ENCODE results near the gene CNDP2.
A peak's percentile ranks its signal among the peaks of the same experiment; 100 is the strongest.
"Not testable (repeated sequence)": the region's sequence is repeated elsewhere in the genome, so short reads cannot be mapped to it uniquely, and the experiment has no call there.

CNDP2 gene

DNA sequence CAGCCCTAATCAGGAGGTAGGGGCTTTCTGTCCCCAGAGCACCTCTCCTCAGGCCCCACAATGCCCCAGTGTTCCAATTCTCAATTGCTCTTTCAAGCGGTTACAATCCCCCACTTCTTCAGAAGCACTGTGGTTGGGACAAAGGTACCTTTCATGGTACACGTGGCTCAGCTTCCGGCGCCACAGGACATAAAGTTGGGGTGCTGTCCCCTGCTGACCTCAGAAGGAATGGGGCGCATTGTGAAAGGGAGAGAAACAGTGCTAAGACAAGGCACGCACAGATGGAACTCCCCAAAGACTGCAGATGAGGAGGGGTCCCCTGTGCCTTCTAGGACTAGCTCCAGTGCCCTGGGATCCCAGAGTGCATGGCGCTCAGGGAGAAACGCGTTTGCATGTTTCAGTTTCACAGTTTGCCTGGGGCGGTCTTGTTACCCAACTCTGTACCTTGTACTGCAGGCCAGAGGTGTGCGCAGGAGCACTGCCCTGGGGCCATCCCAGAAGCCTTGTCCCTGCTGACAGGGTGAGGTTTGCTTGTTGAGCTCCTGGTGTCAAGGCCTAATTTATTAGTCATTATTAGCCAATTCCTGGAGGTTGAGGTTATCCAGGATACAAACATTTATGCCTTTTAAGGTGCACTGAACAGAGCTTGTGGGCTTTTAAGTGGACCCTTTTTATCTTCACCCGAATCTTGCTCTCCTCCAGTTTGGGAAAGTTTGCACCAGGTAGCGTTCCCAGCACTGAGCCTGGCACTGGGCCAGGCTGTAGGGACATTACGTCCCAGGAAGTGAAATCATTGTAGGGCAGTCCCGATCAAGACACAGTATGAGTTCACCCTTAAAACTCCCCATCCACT, 45.8 kb downstream of the CNDP2 start:
- no peak for DNase-seq

DNA sequence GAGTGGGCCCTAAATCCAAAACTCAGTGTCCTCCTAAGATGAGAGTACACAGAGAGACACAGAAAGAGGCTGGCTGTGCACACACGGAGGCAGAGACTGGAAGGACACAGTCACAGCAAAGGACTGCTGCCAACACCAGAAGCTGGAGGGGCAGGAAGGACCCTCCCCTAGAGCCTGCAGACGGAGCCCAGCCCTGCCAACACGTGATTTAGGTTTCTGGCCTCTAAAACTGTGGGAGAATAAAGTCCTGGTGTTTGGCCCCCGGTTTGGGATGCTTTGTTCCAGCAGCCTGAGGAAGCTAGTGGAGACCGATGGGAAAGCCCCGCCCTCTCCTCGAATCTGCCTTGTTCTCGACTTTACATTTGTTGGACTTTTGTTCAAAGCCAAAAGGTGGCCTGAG, 48.7 kb downstream of the CNDP2 start:
- no peak for DNase-seq

DNA sequence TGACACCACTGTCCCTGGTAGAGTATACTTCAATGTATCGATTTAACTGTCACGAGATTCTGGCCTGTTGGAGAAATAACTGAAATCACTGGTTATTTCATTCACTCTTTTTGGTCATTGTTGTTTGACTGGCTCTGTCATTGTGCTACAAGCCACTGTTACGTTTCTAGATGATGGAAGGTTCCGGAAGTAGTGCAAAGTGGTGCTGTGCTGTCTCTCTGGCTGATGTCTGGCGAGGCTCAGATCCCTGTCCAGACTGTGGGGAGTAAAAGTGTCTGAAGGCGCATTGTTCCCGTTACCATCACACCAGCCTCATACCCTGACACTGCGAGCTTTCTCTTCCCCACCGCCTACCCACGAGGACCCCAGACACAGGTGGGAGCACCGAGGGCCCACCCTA, 49.8 kb downstream of the CNDP2 start:
- no peak for DNase-seq

DNA sequence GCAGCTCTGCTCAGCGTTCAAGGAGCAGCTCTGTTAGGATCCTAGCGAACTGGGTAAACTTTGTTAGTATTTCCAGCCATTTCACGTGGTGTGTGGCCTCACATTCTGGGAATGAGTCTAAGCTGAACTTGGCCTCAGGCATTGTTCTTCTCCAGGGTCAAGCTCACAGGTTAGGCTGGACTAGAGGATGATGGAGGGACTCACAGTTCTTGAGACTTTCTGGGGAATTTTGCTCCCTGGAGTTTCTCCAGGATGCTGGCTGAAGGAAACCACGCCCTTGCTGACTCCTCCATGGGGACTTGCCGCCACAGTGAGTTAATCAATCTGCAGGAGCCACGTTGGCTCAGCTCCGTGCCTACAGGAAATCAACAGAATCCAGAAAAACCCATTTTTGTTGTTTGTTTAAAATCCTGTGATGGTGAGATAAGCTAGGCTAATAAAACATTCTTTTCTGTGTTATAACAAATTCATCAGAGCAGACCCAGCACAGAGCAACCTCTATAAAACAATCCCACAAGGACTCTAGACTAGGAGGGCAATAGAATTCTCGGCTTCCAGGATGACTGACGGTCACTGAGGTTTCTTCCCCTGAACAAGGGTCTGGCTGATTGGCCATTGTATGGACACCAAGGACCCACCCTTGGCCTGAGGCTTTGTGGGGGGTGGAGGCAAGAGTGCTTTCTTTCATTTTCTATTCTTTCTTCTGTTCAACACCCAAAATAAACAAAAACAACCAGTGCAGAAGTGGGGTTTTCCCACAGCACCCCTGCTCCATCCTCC, 50.8 kb downstream of the CNDP2 start:
- DNase-seq, result peak; percentile 20

DNA sequence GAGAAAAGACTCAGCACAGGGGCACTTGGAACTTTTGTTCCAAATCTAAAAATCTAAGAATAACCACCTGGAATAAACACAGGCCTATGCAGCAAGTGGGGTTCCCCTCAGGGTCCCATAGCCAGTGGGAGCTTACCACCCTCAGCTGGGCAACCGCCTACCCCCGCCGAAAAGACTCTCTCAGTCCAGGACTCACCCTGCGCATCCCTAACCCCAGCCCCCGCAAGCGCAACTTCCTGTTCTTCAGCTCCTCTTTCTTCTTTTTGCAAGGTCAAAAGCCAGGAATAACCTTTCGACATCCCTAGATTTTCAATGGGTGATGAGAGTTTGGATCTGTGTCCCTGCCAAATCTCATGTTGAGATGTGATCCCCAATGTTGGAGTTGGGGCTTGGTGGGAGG, 51.7 kb downstream of the CNDP2 start:
- no peak for DNase-seq

DNA sequence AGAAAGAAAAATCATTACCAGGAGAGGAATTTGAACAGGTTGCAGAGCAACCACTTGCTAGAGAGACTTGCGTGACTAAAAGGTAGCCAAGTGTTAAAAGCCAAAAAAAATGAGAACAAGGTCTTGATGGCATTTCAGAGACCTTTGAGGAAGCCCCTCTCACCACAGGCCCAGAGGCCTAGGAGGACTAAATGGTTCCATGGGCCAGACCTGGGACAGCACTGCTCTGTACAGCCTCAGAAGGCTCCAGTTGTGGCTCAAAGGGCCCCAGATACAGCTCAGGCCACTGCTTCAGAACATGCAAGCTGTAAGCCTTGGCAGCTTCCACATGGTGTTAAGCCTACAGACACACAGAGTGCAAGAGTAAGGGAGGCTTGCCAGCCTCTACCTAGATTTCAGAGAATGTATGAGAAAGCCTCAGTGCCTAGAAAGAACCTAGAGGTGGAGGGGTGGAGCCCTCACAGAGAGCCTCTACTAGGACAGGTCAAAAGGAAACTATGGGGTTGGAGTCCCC, 53.5 kb downstream of the CNDP2 start:
- no peak for DNase-seq

DNA sequence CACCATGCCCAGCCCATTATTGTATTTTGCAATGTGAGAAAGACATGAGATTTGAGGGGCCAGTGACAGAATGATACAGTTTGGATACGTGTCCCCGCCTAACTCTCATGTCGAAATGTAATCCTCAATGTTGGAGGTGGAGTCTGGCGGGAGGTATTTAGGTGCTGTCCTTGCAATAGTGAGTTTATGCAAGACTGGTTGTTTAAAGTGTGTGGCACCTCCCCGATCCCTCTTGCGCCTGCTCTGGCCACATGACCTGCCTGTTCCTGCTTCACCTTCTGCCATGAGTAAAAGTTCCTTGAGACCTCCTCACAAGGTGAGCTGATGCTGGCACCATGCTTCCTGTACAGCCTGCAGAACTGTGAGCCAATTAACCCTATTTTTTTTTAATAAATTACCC, 54.7 kb downstream of the CNDP2 start:
- DNase-seq, result no peak

DNA sequence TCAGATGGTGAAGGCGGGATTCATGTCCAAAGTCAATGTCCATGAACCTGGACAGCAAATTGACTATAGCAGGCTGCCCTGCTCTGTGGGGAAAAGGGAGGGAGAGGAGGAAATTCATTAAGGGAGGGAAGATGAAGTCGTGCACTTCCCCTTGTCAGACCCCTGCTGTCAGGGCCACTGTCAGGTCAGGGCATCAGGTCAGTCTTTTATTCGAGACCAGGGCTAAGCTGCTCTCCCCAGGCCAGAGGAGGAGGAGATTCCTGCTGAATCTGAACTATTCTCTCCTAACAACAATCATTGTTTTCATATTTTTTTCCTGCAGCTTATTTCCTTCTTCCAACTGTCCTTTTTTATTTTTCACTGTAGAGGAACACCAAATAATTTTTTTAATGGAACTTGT, 55.3 kb downstream of the CNDP2 start:
- DNase-seq, result no peak

DNA sequence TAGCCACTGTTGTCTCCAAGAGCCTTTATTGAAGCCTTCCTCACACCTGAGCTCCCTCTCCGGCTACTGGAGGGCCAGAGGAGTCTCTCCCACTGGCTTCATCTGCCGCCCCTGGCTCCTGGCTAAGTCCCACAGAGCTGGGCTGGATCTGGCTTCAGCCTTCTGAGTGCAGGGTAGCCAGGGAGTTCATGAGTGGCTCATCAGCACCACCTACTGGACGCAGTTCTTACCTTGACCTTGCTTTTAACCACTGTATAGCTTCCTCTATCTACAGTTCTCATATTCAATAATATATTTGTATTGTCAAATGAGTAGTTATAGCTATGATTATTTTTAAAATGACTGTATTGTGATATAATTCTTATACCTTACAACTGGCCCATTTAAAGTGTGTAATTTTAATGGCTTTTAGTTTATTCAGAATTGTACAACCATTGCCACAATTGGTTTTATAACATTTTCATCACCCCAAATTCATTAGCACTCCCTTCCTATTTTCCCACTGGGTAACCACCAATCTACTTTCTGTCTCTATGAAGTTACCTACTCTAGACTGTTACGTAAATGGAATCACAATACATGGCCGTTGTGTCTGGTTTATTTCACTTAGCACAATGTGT, 55.9 kb downstream of the CNDP2 start:
- peak; percentile 72 for DNase-seq

DNA sequence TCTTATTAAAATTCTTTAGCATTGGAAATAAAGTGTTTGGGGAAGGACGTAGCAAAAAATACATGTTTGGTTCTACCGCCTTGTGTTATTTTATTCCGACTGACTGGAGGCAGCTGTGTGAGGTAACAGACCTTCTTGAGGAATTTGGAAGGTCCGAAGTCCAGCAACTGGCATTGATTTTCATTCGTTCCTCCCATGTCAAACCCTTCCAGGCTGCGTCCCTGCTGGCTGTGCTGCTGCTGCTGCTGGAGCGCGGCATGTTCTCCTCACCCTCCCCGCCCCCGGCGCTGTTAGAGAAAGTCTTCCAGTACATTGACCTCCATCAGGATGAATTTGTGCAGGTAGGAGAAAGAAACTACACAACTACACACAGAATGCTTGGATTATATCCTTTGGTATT, 60.0 kb downstream of the CNDP2 start:
- no peak for DNase-seq

DNA sequence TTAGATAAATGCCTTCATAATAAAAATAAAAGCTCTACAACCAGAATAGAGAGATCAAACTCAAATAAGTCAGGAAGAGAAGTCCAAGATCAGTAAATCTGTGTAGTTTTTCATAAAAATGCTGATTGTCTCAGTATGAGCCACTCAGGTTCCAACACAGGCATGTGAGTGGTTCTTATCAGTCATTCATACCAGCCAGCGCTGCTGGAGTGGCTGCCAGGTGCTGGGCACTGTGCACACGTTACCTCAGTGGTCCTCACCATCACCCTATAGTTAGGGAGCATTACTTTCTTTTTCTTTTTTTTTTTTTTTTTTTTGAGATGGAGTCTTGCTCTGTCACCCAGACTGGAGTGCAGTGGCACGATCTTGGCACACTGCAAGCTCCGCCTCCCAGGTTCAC, 61.9 kb downstream of the CNDP2 start:
- DNase-seq, result no peak

DNA sequence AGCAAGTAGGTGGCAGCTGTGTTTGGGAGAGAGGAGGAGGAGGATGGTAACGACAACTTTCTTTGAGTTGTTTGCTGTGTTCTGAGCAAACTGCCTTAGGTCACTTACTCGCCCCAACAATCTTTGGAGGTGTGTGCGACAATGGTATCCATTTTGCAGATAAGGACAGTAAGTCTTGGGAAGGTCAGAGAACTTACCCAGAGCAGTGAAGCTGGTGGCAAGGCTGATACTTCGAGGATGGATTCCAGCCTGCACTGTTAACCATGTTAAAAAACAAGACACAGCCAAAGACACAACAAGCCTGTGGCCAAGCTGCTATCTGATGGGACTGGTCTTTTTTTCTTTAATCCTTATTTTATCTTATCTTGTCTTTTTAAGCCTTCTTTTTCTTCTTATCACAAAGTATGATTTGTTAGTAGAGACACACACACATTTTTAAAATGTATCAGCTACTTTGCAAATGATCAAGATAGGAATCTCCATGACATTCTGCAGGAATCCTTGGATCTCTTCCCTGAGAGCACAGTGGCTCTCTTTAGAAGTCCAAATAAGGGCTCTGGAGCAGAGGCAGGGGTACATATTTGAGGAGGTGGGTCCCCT, 66.1 kb downstream of the CNDP2 start:
- DNase-seq, result no peak

DNA sequence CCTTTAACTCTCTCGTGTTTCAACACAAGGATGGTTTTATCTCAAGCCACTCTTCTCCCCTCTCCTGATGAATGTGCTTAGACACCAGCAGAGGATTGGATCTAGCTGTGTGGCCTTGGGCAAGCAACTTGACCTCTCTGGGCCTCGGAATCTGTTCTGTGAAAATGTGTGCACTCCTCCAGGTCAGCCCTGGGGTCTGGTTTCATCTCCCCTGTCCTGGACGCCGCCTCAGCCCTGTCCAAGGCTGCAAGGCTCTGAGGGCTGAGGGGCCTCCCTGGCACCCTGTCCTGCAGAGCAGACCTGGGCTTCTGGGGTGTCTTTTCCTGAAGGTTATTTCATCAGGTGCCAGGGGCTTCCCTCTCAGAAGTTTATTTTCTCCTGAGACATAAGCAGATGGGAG, 66.6 kb downstream of the CNDP2 start:
- no peak for DNase-seq

DNA sequence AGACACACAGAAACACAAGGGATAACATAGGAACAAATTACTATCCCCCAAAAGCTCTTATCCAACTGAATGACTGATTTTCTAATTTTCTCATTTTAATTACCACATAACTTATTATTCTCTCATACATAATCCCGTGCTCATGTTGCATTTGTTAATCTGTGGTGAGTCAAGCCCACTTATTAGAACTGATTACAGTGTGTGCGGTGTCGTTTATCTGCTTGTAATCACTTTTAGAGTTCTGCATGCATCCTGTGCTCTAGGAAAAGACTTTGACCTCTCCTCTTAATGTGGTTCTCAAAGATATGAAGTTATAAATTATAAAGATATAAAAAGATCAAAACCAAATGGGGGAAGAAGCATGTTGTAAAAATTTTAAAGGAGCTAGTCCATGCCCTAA, 67.8 kb downstream of the CNDP2 start:
- no peak for DNase-seq

DNA sequence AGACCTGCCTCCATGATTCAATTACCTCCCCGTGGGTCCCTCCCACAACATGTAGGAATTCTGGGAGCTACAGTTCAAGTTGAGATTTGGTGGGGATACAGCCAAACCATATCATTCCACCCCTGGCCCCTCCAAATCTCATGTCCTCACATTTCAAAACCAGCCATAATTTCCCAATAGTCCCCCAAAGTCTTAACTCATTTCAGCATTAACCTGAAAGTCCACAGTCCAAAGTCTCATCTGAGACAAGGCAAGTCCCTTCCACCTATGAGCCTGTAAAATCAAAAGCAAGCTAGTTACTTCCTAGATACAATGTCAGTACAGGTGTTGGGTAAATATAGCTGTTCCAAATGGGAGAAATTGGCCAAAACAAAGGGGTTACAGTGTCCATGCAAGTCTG, 69.0 kb downstream of the CNDP2 start:
- not testable (repeated sequence) for DNase-seq

DNA sequence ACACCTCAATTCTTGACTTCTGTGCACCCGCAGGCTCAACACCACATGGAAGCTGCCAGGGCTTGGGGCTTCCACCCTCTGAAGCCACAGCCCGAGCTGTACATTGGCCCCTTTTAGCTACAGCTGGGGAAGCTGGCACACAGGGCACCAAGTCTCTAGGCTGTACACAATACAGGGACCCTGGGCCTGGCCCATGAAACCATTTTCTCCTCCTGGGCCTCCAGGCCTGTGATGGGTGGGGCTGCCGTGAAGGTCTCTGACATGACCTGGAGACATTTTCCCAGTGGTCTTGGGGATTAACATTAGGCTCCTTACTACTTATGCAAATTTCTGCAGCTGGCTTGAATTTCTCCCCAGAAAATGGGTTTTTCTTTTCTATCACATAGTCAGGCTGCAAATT, 69.8 kb downstream of the CNDP2 start:
- DNase-seq, result not testable (repeated sequence)

DNA sequence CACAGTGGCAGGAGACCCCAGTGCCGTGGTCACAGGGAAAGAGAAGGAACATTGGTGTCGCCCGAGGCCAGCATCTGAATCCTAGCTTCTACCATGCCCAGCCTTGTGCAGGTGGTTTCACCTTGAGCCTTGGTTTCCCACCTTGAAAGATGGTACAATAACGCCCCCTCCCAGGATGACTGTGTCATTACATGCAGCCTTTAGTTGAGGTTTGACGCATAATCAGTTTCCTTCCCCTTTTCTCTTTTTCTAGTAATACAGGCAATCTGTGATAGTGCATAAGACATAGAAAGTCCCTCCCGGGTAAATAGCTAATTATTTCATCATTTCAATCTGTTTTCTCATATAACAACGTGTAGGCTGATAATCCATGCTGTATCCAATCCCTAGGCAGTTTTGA, 71.7 kb downstream of the CNDP2 start:
- DNase-seq, result no peak

DNA sequence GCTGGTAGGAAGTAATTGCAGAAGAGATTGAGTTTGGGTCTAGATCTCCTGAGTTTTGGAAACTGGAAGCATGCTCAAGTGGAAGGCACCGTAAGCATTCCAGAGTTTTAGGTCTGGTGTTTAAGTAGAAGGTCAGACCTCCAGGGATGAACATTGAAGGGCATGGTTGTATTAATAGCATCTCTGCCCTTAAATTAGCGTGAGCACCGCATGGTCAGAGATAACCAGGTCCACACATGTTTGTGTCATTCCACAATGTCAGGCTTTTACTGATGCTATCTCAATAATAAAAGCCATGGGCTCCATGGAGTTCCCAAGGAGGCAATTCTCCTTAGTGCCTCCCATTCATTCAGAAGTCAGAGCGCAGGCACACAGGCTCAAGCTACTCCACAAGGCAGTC, 73.2 kb downstream of the CNDP2 start:
- DNase-seq, result no peak

DNA sequence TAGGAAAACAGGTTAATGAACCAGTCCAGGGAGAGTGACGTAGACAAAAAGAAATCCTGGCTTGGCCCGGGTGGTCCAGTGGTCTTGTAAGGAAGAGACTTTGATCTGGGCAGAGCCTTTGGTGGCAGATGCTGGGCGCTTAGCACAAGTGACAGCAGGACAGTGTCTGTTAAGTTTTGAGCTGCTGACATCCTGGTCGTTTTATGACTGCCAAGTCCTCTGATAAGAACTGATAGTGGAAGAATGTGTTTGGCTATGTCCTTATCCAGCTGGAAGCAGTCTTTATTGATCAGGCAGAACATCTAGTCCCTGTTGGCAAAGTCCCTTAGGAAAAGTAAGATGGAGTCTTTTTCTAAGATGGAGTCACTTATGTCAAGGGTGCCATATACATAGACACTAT, 74.1 kb downstream of the CNDP2 start:
- DNase-seq, result no peak

DNA sequence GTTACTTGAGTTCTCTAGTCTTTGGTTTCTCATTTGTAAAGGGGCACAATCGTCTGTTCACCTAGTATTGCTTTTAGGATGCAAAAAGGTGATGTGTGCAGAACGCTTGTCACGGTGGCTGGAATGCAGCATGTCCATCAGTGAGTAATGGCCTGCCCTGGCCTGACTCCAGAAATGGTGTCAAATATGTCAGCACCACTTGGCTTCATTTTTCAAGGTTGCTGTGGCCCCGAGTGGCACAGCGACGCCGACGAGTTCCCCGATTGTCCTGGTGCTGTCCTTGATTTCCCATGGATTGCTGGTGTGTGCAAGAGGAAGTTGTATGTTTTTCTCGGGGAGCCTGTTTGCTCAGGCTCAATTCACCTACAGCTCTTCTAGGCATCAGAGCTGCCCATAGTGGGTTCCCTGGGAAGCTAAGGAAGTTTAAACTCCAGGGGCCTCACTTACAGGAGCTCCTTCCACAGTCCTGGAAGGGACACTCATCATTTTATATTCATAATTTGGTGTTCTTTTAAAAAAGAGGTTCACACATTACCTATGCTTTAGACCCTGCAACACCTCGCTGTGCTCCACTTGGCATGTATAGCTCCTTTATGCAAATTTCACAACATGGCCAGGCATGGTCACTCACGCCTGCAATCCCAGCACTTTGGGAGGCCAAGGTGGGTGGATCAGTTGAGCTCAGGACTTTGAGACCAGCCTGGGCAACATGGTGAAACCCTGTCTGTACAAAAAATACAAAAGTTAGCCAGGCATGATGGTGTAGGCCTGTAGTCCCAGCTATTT, 75.9 kb downstream of the CNDP2 start:
- DNase-seq, result no peak

DNA sequence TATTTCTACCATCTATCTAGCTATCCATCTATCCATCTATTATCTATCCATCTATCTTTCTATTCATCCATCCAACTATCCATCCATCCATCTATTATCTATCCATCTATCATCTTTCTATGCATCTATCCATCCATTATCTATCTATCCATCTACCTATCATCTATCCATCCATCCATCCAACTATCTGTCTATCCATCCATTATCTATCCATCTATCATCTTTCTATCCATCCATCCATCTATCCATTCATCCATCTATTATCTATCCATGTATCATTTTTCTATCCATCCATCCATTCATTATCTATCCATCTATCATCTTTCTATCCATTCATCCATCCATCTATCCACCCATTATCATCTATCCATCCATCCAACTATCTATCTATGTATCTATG, 76.9 kb downstream of the CNDP2 start:
- DNase-seq, result no peak
